H1 (cell line): ENCODE measurements around the gene UVSSA. TPM values are rescaled to one million over a fixed set of nuclear protein-coding genes. Genes with fewer than 3 reads are reported as not detected.
A peak's percentile ranks its signal among the peaks of the same experiment; 100 is the strongest.

Experiments
- ASH2L ChIP-seq: fragments of 200-600, 300-600 bp; sonication (generic); IDR thresholded peaks from one replicate; pipeline ENCODE4 v1.7.1; 2017; ENCODE audit warnings: low read length
- CBX8 ChIP-seq: fragments of 300-800, 300-1000 bp; sonication (generic); IDR thresholded peaks from 2 replicates; pipeline ENCODE4 v1.7.1; 2016; ENCODE audit warnings: low read depth, low read length, borderline replicate concordance
- EGR1 ChIP-seq: IDR thresholded peaks from 2 replicates; pipeline ENCODE4 v1.6.1; 2011; ENCODE audit warnings: low read depth, low read length, borderline replicate concordance
- NANOG ChIP-seq: IDR thresholded peaks from 2 replicates; pipeline ENCODE4 v1.6.1; 2011; ENCODE audit warnings: low read length, low read depth, mild to moderate bottlenecking, inconsistent platforms; ENCODE audit not compliant: insufficient read depth, poor library complexity, severe bottlenecking
- RNF2 ChIP-seq: fragments of 200-900, 300-1000 bp; sonication (generic); IDR thresholded peaks from 2 replicates; pipeline ENCODE4 v1.7.1; 2016; ENCODE audit warnings: borderline replicate concordance, low read depth, mild to moderate bottlenecking, antibody characterized with exemption, low read length; ENCODE audit not compliant: poor library complexity, severe bottlenecking; ENCODE audit errors: missing control alignments
- SP1 ChIP-seq: IDR thresholded peaks from 2 replicates; pipeline ENCODE4 v1.6.1; 2011; ENCODE audit warnings: low read depth, low read length
- polyA plus RNA-seq, 7 experiments: library from polyadenylated mRNA; depleted of rRNA in 3 of 7; stranded (reverse) in 5 of 7; unstranded in 2 of 7; fragments of >200 nt in 5 of 7; fragments of 200-250 nt in 2 of 7; gene quantifications; 1 replicate in 5 of 7; 2 replicates in 1 of 7; 4 replicates in 1 of 7; pipeline versions ENCODE4 v1.2.1 to v1.2.3, GENCODE V29; 2011 to 2013; ENCODE audit warnings: missing spikeins in 2 of 7, mixed read lengths in 2 of 7
- total RNA-seq: library from RNA; stranded (reverse); fragmentation: NEBNext Ultra II Directional; extraction: Animal tissue kit (Norgen Biotek cat#: 25700); gene quantifications from 2 replicates; pipeline ENCODE4 v1.2.1, GENCODE V29; 2021

Gene UVSSA
- total and polyA plus RNA-seq, 2 of the 8 experiments (the other 6 are each of a cell fraction or from before 2014, with no cell fraction given) = 14.5 to 19.4 TPM

DNA sequence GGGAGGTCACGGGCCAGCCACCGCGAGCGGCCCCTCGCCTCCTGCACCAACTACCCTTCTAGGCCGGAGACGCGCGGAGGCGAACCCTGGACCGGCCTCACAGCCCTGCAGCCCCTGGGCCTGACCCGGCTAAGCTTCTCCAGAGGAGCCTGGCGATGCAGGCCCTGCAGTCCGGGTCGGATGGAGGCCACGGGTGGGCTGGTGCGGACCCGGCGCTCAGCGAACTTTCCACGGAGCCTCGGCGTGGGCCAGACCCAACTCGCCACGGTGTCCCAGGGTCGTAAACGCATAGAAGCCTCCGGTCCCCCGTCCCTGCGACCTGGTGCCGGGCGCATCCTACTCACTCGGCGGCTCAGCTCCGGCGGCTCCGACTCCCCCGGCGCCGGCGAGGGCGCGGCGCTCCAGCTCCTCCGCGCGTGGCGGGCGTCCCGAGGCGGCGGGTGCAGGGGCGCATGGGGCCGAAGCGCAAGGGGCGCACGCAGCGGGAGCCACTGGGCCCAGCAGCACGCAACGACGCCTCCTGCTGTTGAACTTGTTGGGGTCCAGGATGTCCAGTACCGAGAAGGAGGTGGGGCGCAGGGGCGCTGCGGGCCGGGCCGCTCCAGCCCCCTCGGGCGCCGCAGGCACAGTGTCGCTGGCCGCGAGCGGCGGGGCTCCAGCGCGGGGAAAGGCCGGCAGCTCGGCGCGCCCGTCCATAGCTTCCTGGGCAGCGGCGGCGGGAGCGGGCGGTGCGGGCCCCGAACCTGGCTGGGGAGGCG, 58.8 kb downstream of the UVSSA start (continued):
- no peak for TF ChIP-seq SP1
- TF ChIP-seq RNF2 = peak; percentile 26
- no peak for TF ChIP-seq EGR1
- no peak for TF ChIP-seq ASH2L
- TF ChIP-seq CBX8 = no peak
- no peak for TF ChIP-seq NANOG
